ENCODE measurements around the gene CCNI.

Gene CCNI

DNA sequence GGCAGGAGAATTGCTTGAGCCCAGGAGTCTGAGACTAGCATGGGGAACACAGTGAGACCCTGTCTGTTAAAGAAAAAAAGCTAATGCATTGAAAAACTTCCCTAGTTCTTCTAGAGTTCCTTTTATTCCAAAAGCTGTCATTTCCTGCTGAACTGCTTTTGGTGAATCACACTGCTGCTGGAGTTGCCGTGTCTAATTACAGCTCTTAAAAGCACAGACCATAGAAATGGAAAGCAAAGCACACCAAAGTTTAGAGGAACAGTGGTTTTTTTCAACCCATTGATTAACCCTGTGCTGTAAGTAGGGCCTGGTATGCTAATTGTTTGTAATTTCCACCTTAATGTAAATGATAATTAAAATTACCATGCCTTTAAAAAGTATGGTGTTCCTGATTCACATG lies 73.9 kb downstream of the CCNI start:
- no peaks in the 10 kb centered on the region for H3K9me3 ChIP-seq (ENCODE audit: insufficient read depth, low read length, severe bottlenecking)
- no peak overlapping the region for H3K4me3 ChIP-seq (ENCODE audit: low read depth in 1 of 2, low read length in 2 of 2)
- no peak overlapping the region for H3K9ac ChIP-seq (ENCODE audit: low read depth, low read length)
- TF ChIP-seq CTCF (IDR thresholded peaks at IDR 0.05; ENCODE audit: borderline replicate concordance, extremely low read depth, low read length, poor library complexity, severe bottlenecking) (no peak), EZH2 (IDR thresholded peaks at IDR 0.05; ENCODE audit: borderline replicate concordance, low read depth, low read length, severe bottlenecking) (no peak)
- no peak overlapping the region for H3K27ac ChIP-seq (ENCODE audit: low read length)
- H4K20me1 ChIP-seq (ENCODE audit: insufficient read depth, low read length): no peaks in the 10 kb centered on the region
- ATAC-seq (ENCODE audit: insufficient read depth, low read depth): no peak
- H2AFZ ChIP-seq (ENCODE audit: low read depth, low read length): no peak overlapping the region
- no peaks in the 10 kb centered on the region for H3K36me3 ChIP-seq (ENCODE audit: insufficient read depth, low read length)
- DNase-seq: no peak
- no peaks in the 10 kb centered on the region for H3K79me2 ChIP-seq (ENCODE audit: insufficient read depth, low read length)
- peaks cover 11% of the 10 kb centered on the region for H3K27me3 ChIP-seq (ENCODE audit: insufficient read depth, low read length, poor library complexity)
- H3K4me1 ChIP-seq (ENCODE audit: insufficient read depth, low read length): no peaks in the 10 kb centered on the region
- H3K4me2 ChIP-seq (ENCODE audit: insufficient read depth, low read length): no peak overlapping the region

- Histone ChIP-seq H3K27ac (ENCODE audit: low read length) (no peak overlapping the region), H3K9ac (ENCODE audit: low read depth, low read length) (no peak overlapping the region), H3K4me2 (ENCODE audit: insufficient read depth, low read length) (no peak overlapping the region), H2AFZ (ENCODE audit: low read depth, low read length) (no peak overlapping the region), H3K4me1 (ENCODE audit: insufficient read depth, low read length) (no peaks in the 10 kb centered on the region), H3K9me3 (ENCODE audit: insufficient read depth, low read length, severe bottlenecking) (no peaks in the 10 kb centered on the region), H3K27me3 (ENCODE audit: insufficient read depth, low read length, poor library complexity) (no peaks in the 10 kb centered on the region), H4K20me1 (ENCODE audit: insufficient read depth, low read length) (no peaks in the 10 kb centered on the region), H3K79me2 (ENCODE audit: insufficient read depth, low read length) (no peaks in the 10 kb centered on the region), H3K4me3 (ENCODE audit: low read depth in 1 of 2, low read length in 2 of 2) (no peak overlapping the region), H3K36me3 (ENCODE audit: insufficient read depth, low read length) (no peaks in the 10 kb centered on the region)
- ATAC-seq (ENCODE audit: insufficient read depth, low read depth): no peak
- DNase-seq: no peak
- TF ChIP-seq CTCF (IDR thresholded peaks at IDR 0.05; ENCODE audit: borderline replicate concordance, extremely low read depth, low read length, poor library complexity, severe bottlenecking): no peak
- no peak for TF ChIP-seq EZH2 (IDR thresholded peaks at IDR 0.05; ENCODE audit: borderline replicate concordance, low read depth, low read length, severe bottlenecking)
Observed at GRCh38 chr4:76998251-76998901, 77.4 kb downstream of the CCNI start.

- Histone ChIP-seq H3K4me1 (ENCODE audit: insufficient read depth, low read length) (no peaks in the 10 kb centered on the region), H3K9me3 (ENCODE audit: insufficient read depth, low read length, severe bottlenecking) (peaks cover 2% of the 10 kb centered on the region), H3K36me3 (ENCODE audit: insufficient read depth, low read length) (no peaks in the 10 kb centered on the region), H3K4me3 (ENCODE audit: low read depth in 1 of 2, low read length in 2 of 2) (no peak overlapping the region), H3K79me2 (ENCODE audit: insufficient read depth, low read length) (no peaks in the 10 kb centered on the region), H3K9ac (ENCODE audit: low read depth, low read length) (no peak overlapping the region), H2AFZ (ENCODE audit: low read depth, low read length) (no peak overlapping the region), H4K20me1 (ENCODE audit: insufficient read depth, low read length) (no peaks in the 10 kb centered on the region), H3K27me3 (ENCODE audit: insufficient read depth, low read length, poor library complexity) (no peaks in the 10 kb centered on the region), H3K27ac (ENCODE audit: low read length) (no peak overlapping the region), H3K4me2 (ENCODE audit: insufficient read depth, low read length) (no peak overlapping the region)
- ATAC-seq (ENCODE audit: insufficient read depth, low read depth): no peak
- no peak for TF ChIP-seq EZH2 (IDR thresholded peaks at IDR 0.05; ENCODE audit: borderline replicate concordance, low read depth, low read length, severe bottlenecking)
- no peak for TF ChIP-seq CTCF (IDR thresholded peaks at IDR 0.05; ENCODE audit: borderline replicate concordance, extremely low read depth, low read length, poor library complexity, severe bottlenecking)
- DNase-seq: no peak
Observed at GRCh38 chr4:76997532-76997931, 78.3 kb downstream of the CCNI start.

Measured in DND-41 (cell line).